Smooth muscle cell (in vitro differentiated cells): ENCODE measurements around the gene NRXN3. TPM values are rescaled to one million over a fixed set of nuclear protein-coding genes. Genes with fewer than 3 reads are reported as not detected.

Experiments used
- DNase-seq: peaks from one replicate; lab custom pipeline; 2025; ENCODE audit not compliant: unreplicated experiment; lab: John Stamatoyannopoulos, UW
- H2AFZ ChIP-seq: fragments of 200-600 bp; sonication (generic); 2 replicates; pipeline ENCODE4 v1.6.0; 2016; ENCODE audit warnings: antibody characterized with exemption, low read depth, mild to moderate bottlenecking
- H3F3A ChIP-seq: fragments of 200-600 bp; sonication (generic); 2 replicates; pipeline ENCODE4 v1.6.0; 2017; ENCODE audit warnings: antibody characterized with exemption, low read depth
- H3K27ac ChIP-seq: fragments of 200-600 bp; sonication (generic); 2 replicates; pipeline ENCODE4 v1.5.1; 2016; ENCODE audit warnings: low read depth, mild to moderate bottlenecking
- H3K27me3 ChIP-seq: fragments of 200-600 bp; sonication (generic); 2 replicates; pipeline ENCODE4 v1.6.1; 2016; ENCODE audit warnings: low read depth, mild to moderate bottlenecking
- H3K36me3 ChIP-seq: fragments of 200-600 bp; sonication (generic); 2 replicates; pipeline ENCODE4 v1.5.1; 2016; ENCODE audit warnings: low read depth
- H3K4me1 ChIP-seq: fragments of 200-600 bp; sonication (generic); 2 replicates; pipeline ENCODE4 v1.5.1; 2016; ENCODE audit warnings: low read depth
- H3K4me2 ChIP-seq: fragments of 200-600 bp; sonication (generic); 2 replicates; pipeline ENCODE4 v1.6.0; 2016; ENCODE audit warnings: mild to moderate bottlenecking
- H3K4me3 ChIP-seq: fragments of 200-600 bp; sonication (generic); 2 replicates; pipeline ENCODE4 v1.5.1; 2016; ENCODE audit warnings: mild to moderate bottlenecking
- H3K79me2 ChIP-seq: fragments of 200-600 bp; sonication (generic); 2 replicates; pipeline ENCODE4 v1.6.0; 2016; ENCODE audit warnings: low read depth, mild to moderate bottlenecking
- H3K9ac ChIP-seq: fragments of 200-600 bp; sonication (generic); 2 replicates; pipeline ENCODE4 v1.6.0; 2016; ENCODE audit warnings: low read depth
- H3K9me3 ChIP-seq: fragments of 200-600 bp; sonication (generic); replicated peaks from 2 replicates; pipeline ENCODE4 v1.5.1; 2016; ENCODE audit warnings: low read depth
- H4K20me1 ChIP-seq: fragments of 200-600 bp; sonication (generic); 2 replicates; pipeline ENCODE4 v1.6.0; 2016; ENCODE audit warnings: low read depth
- CTCF ChIP-seq: fragments of 200-600 bp; sonication (generic); IDR thresholded peaks from 2 replicates; pipeline ENCODE4 v1.5.1; 2017; ENCODE audit warnings: borderline replicate concordance, mild to moderate bottlenecking, antibody characterized with exemption; ENCODE audit not compliant: insufficient read depth, poor library complexity, severe bottlenecking
- WGBS: methylation state at CpG from one replicate; pipeline ENCODE4 v1.1.7; 2016; ENCODE audit warnings: low lambda C conversion rate; 5-methylcytosine and 5-hydroxymethylcytosine counted together
- polyA plus RNA-seq: library from polyadenylated mRNA; unstranded; fragments of >200 nt; fragmentation: Nextera tagmentation; extraction: Ambion mirVana; gene quantifications from 2 replicates; pipeline ENCODE4 v1.2.1, GENCODE V29; 2016
- total RNA-seq: library from RNA; depleted of rRNA; stranded (reverse); fragments of >200 nt; gene quantifications from 2 replicates; pipeline ENCODE4 v1.2.3, GENCODE V29; 2014

NRXN3 gene
- total and polyA plus RNA-seq, 2 experiments from 2014 or later = 1.2 to 7.0 TPM

- H3K79me2 ChIP-seq = no peaks in the 10 kb centered on the region
- H3K9me3 ChIP-seq = no peaks in the 10 kb centered on the region
- H3K27me3 ChIP-seq = peaks cover under 1% of the 10 kb centered on the region
- no peak overlapping the region for H2AFZ ChIP-seq
- no peaks in the 10 kb centered on the region for H4K20me1 ChIP-seq
- no peak for TF ChIP-seq CTCF
- WGBS = 75% methylated on average over 5 of the region's 5 CpGs
- H3K36me3 ChIP-seq = no peaks in the 10 kb centered on the region
- no peaks in the 10 kb centered on the region for H3K4me1 ChIP-seq
- no peak overlapping the region for H3K27ac ChIP-seq
- H3F3A ChIP-seq = no peaks in the 10 kb centered on the region
- no peak overlapping the region for H3K4me2 ChIP-seq
- H3K4me3 ChIP-seq = no peak overlapping the region
- no peak for DNase-seq
- no peak overlapping the region for H3K9ac ChIP-seq
Observed at GRCh38 chr14:78683206-78683605, 513.0 kb downstream of the NRXN3 start.

- no peaks in the 10 kb centered on the region for H3K4me1 ChIP-seq
- no peaks in the 10 kb centered on the region for H3K36me3 ChIP-seq
- H3K27me3 ChIP-seq = peaks cover 3% of the 10 kb centered on the region
- no peaks in the 10 kb centered on the region for H3F3A ChIP-seq
- 75% methylated on average over 1 of the region's 1 CpG for WGBS
- H3K4me3 ChIP-seq = no peak overlapping the region
- H2AFZ ChIP-seq = no peak overlapping the region
- no peak for DNase-seq
- H3K4me2 ChIP-seq = no peak overlapping the region
- H3K27ac ChIP-seq = no peak overlapping the region
- no peak for TF ChIP-seq CTCF
- no peaks in the 10 kb centered on the region for H3K9me3 ChIP-seq
- H3K79me2 ChIP-seq = no peaks in the 10 kb centered on the region
- no peaks in the 10 kb centered on the region for H4K20me1 ChIP-seq
- H3K9ac ChIP-seq = no peak overlapping the region
Observed at GRCh38 chr14:78683981-78684380, 513.8 kb downstream of the NRXN3 start.

- Histone ChIP-seq H3K4me2 (no peak overlapping the region), H3K9ac (no peak overlapping the region), H3K27ac (no peak overlapping the region), H4K20me1 (no peaks in the 10 kb centered on the region), H3K36me3 (no peaks in the 10 kb centered on the region), H3F3A (no peaks in the 10 kb centered on the region), H3K4me1 (no peaks in the 10 kb centered on the region), H3K27me3 (peaks cover 3% of the 10 kb centered on the region), H3K4me3 (no peak overlapping the region), H3K9me3 (no peaks in the 10 kb centered on the region), H3K79me2 (no peaks in the 10 kb centered on the region), H2AFZ (no peak overlapping the region)
- WGBS = 92% methylated on average over 1 of the region's 1 CpG
- DNase-seq = no peak
- no peak for TF ChIP-seq CTCF
Observed at GRCh38 chr14:78688503-78688902, 518.3 kb downstream of the NRXN3 start.

- Histone ChIP-seq H3K27me3 (peaks cover 13% of the 10 kb centered on the region), H3K4me2 (no peak overlapping the region), H3K27ac (no peak overlapping the region), H3K4me3 (no peak overlapping the region), H3K9ac (no peak overlapping the region), H2AFZ (no peak overlapping the region), H3F3A (no peaks in the 10 kb centered on the region), H3K4me1 (no peaks in the 10 kb centered on the region), H4K20me1 (no peaks in the 10 kb centered on the region), H3K36me3 (no peaks in the 10 kb centered on the region), H3K79me2 (no peaks in the 10 kb centered on the region), H3K9me3 (no peaks in the 10 kb centered on the region)
- no peak for TF ChIP-seq CTCF
- WGBS = 72% methylated on average over 2 of the region's 2 CpGs
- no peak for DNase-seq
Observed at GRCh38 chr14:78690836-78691235, 520.7 kb downstream of the NRXN3 start.
